K562 (cell line): Measurements from ENCODE around the gene HINT3. TPM values are rescaled to one million over a fixed set of nuclear protein-coding genes. Genes with fewer than 3 reads are reported as not detected.

Experiments
- ARID1B ChIP-seq: fragments of 450-650 bp; IDR thresholded peaks from 2 replicates; pipeline ENCODE4 v1.6.1; 2016; ENCODE audit warnings: antibody characterized with exemption, mild to moderate bottlenecking, inconsistent platforms
- ATF7 ChIP-seq: fragments of 450-650 bp; IDR thresholded peaks from 2 replicates; pipeline ENCODE4 v1.7.1; 2014; ENCODE audit warnings: mild to moderate bottlenecking, moderate library complexity
- CREM ChIP-seq: IDR thresholded peaks from 2 replicates; pipeline ENCODE4 v1.6.1; 2014; ENCODE audit warnings: antibody characterized with exemption, low read depth
- RFX5 ChIP-seq: IDR thresholded peaks from 2 replicates; pipeline ENCODE4 v1.6.1; 2011; ENCODE audit warnings: low read depth, mild to moderate bottlenecking, improper control_type of control experiment, low read length
- TEAD2 ChIP-seq: fragments of 450-650 bp; IDR thresholded peaks from 2 replicates; pipeline ENCODE4 v1.6.1; 2016; ENCODE audit warnings: missing genetic modification characterization, control low read depth, missing compliant biosample characterization
- XRCC3 ChIP-seq: fragments of 450-650 bp; IDR thresholded peaks from 2 replicates; pipeline ENCODE4 v1.6.1; 2017; ENCODE audit warnings: mild to moderate bottlenecking, moderate library complexity
- YBX1 ChIP-seq: fragments of 450-650 bp; IDR thresholded peaks from 2 replicates; pipeline ENCODE4 v1.7.1; 2016; ENCODE audit warnings: mild to moderate bottlenecking
- ZNF318 ChIP-seq, 2 experiments: fragments of 450-650 bp; IDR thresholded peaks; 2 replicates each; pipeline ENCODE4 v1.6.1; 2016; ENCODE audit warnings: mild to moderate bottlenecking in 2 of 2, borderline replicate concordance in 1 of 2, low read depth in 1 of 2, moderate library complexity in 1 of 2
- ZNF764 ChIP-seq: fragments of 250-450 bp; sonication (Bioruptor Pico); IDR thresholded peaks from 2 replicates; pipeline ENCODE4 v1.4.0; 2020; ENCODE audit warnings: low read depth, mild to moderate bottlenecking, moderate library complexity
- polyA plus RNA-seq, 8 experiments: library from polyadenylated mRNA; depleted of rRNA in 4 of 8; stranded (reverse) in 5 of 8; unstranded in 3 of 8; fragments of >200 nt; fragmentation: Nextera tagmentation in 2 of 8; fragmentation: Illumina TruSeq in 1 of 8; extraction: Ambion mirVana in 2 of 8; extraction: Trizol in 1 of 8; gene quantifications; 2 replicates each; pipeline versions ENCODE4 v1.2.1 to v1.2.3, GENCODE V29; 2011 to 2014; ENCODE audit warnings: inconsistent platforms in 1 of 8, missing spikeins in 1 of 8
- total RNA-seq, 7 experiments: library from RNA; depleted of rRNA in 6 of 7; stranded (reverse); fragments of >200 nt in 6 of 7; fragmentation: Illumina TruSeq in 2 of 7; extraction: Trizol in 2 of 7; gene quantifications; 2 replicates each; pipeline versions ENCODE4 v1.2.1 to v1.2.3, GENCODE V29; 2011 to 2021; ENCODE audit warnings: low replicate concordance in 1 of 7
- TF ChIP-seq, protein P1 (sequence below): fragments of 250-450 bp; sonication (Bioruptor Pico); IDR thresholded peaks from 2 replicates; pipeline ENCODE4 v1.4.0; 2020; ENCODE audit warnings: mild to moderate bottlenecking, moderate library complexity, borderline replicate concordance

The HINT3 gene
- total and polyA plus RNA-seq, 9 of the 15 experiments (the other 6 are each of a cell fraction or from before 2014, with no cell fraction given): 1.4 to 16.6 (median 10.8) TPM

DNA sequence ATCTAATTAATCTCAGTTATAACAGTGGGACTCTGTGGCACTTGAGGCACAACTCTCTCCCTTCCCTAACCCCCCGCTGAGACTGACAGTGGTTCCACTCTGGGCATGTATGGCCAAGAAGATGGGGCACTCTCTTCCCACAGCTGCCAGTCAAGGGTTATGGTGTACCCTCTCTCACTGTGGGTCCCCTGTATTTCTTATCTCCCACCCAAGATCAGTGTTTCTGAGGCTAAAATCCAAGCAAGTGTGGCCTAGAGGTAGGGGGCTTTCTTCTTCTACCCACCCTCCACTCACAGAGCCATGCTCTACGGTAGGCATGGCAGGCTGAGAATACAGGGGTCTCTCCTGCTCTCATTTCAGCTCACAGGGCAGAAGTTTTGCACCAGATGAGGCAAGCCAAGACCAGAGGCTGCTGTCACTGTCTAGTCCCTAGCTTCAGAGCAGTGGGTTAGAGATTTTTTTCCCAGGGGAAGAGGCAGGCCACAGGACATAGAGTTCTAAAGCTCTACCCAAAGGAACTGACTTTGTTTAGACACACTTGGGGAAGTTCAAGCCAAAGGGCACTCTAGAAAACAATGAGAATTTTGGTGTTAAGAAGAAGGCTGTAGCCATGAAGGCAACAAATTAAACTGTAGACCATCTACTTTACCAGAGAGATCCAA lies 31.7 kb upstream of the HINT3 start (continued):
- TF ChIP-seq ZNF318 (IDR thresholded peaks at IDR 0.05; ENCODE audit: borderline replicate concordance in 1 of 2, low read depth in 1 of 2) (no peak), ATF7 (no peak), YBX1 (no peak), ZNF764 (CRISPR knock-in tag) (no peak), CREM (no peak), RFX5 (no peak), ARID1B (no peak), XRCC3 (no peak), TEAD2 (tag) (0 out of 2 replicates have a peak, but pooled peaks have one; percentile 5)
- TF ChIP-seq, protein P1, sequence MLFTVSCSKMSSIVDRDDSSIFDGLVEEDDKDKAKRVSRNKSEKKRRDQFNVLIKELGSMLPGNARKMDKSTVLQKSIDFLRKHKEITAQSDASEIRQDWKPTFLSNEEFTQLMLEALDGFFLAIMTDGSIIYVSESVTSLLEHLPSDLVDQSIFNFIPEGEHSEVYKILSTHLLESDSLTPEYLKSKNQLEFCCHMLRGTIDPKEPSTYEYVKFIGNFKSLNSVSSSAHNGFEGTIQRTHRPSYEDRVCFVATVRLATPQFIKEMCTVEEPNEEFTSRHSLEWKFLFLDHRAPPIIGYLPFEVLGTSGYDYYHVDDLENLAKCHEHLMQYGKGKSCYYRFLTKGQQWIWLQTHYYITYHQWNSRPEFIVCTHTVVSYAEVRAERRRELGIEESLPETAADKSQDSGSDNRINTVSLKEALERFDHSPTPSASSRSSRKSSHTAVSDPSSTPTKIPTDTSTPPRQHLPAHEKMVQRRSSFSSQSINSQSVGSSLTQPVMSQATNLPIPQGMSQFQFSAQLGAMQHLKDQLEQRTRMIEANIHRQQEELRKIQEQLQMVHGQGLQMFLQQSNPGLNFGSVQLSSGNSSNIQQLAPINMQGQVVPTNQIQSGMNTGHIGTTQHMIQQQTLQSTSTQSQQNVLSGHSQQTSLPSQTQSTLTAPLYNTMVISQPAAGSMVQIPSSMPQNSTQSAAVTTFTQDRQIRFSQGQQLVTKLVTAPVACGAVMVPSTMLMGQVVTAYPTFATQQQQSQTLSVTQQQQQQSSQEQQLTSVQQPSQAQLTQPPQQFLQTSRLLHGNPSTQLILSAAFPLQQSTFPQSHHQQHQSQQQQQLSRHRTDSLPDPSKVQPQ (CRISPR knock-in tag): no peak
